Parathyroid adenoma (tissue), 2 donors: ENCODE measurements around the gene QRICH2.

Source experiments
- H2AFZ ChIP-seq: fragments of 300-600 bp; sonication (generic); one replicate; pipeline ENCODE4 v1.7.0; 2017; ENCODE audit warnings: antibody characterized with exemption, mild to moderate bottlenecking
- H3K27ac ChIP-seq: fragments of 300-600 bp; sonication (generic); one replicate; pipeline ENCODE4 v1.7.0; 2017
- H3K27me3 ChIP-seq: fragments of 300-600 bp; sonication (generic); one replicate; pipeline ENCODE4 v1.7.0; 2017; ENCODE audit warnings: low read length; ENCODE audit not compliant: control insufficient read depth, insufficient read depth
- H3K36me3 ChIP-seq: fragments of 300-600 bp; sonication (generic); one replicate; pipeline ENCODE4 v1.7.0; 2017; ENCODE audit warnings: low read length; ENCODE audit not compliant: control insufficient read depth, insufficient read depth
- H3K4me1 ChIP-seq: fragments of 300-600 bp; sonication (generic); one replicate; pipeline ENCODE4 v1.7.0; 2017; ENCODE audit warnings: control low read depth
- H3K4me2 ChIP-seq: fragments of 300-600 bp; sonication (generic); one replicate; pipeline ENCODE4 v1.7.0; 2017; ENCODE audit warnings: low read length
- H3K4me3 ChIP-seq: fragments of 300-600 bp; sonication (generic); one replicate; pipeline ENCODE4 v1.7.0; 2017; ENCODE audit warnings: low read depth, low read length
- H3K79me2 ChIP-seq: fragments of 300-600 bp; sonication (generic); one replicate; pipeline ENCODE4 v1.7.0; 2017; ENCODE audit warnings: control low read depth
- H3K9ac ChIP-seq: fragments of 300-600 bp; sonication (generic); one replicate; pipeline ENCODE4 v1.7.0; 2017; ENCODE audit warnings: mild to moderate bottlenecking
- H3K9me3 ChIP-seq: fragments of 300-600 bp; sonication (generic); one replicate; pipeline ENCODE4 v1.7.0; 2017; ENCODE audit warnings: low read length; ENCODE audit not compliant: control insufficient read depth
- CTCF ChIP-seq: fragments of 300-600 bp; sonication (generic); IDR thresholded peaks from one replicate; pipeline ENCODE4 v1.7.0; 2017; ENCODE audit warnings: antibody characterized with exemption, mild to moderate bottlenecking
- donor health status: primary hyperparathyroidism.

The QRICH2 gene

GRCh38 chr17:76263896-76264295 is 44.2 kb downstream of the QRICH2 start:
- no peaks in the 10 kb centered on the region for H3K27me3 ChIP-seq
- no peak for TF ChIP-seq CTCF
- peaks cover 31% of the 10 kb centered on the region for H3K4me1 ChIP-seq
- H3K79me2 ChIP-seq, result peaks cover 22% of the 10 kb centered on the region
- no peak overlapping the region for H3K9ac ChIP-seq
- H3K4me2 ChIP-seq, result no peak overlapping the region
- H2AFZ ChIP-seq, result peak overlapping the region; percentile 92
- no peaks in the 10 kb centered on the region for H3K9me3 ChIP-seq
- no peak overlapping the region for H3K4me3 ChIP-seq
- H3K27ac ChIP-seq, result peak overlapping the region; percentile 78
- H3K36me3 ChIP-seq, result no peaks in the 10 kb centered on the region

GRCh38 chr17:76262732-76263344 is 45.2 kb downstream of the QRICH2 start:
- Histone ChIP-seq H3K27me3 (no peaks in the 10 kb centered on the region), H3K79me2 (peaks cover 12% of the 10 kb centered on the region), H3K4me2 (peak overlapping the region; percentile 51), H3K4me3 (peak overlapping the region; percentile 28), H3K27ac (peak overlapping the region; percentile 78), H3K36me3 (no peaks in the 10 kb centered on the region), H2AFZ (peak overlapping the region; percentile 92), H3K9me3 (no peaks in the 10 kb centered on the region), H3K9ac (no peak overlapping the region), H3K4me1 (peaks cover 25% of the 10 kb centered on the region)
- no peak for TF ChIP-seq CTCF

- Histone ChIP-seq H3K9ac (no peak overlapping the region), H3K36me3 (no peaks in the 10 kb centered on the region), H2AFZ (no peak overlapping the region), H3K27ac (no peak overlapping the region), H3K4me2 (peak overlapping the region; percentile 18), H3K9me3 (no peaks in the 10 kb centered on the region), H3K79me2 (peaks cover 8% of the 10 kb centered on the region), H3K4me3 (no peak overlapping the region), H3K27me3 (no peaks in the 10 kb centered on the region), H3K4me1 (peaks cover 16% of the 10 kb centered on the region)
- TF ChIP-seq CTCF, result no peak
Measured at GRCh38 chr17:76261421-76262215, 46.5 kb downstream of the QRICH2 start.

- Histone ChIP-seq H3K4me3 (no peak overlapping the region), H3K79me2 (peaks cover under 1% of the 10 kb centered on the region)
- no peak for TF ChIP-seq CTCF
Measured at GRCh38 chr17:76260669-76261068, 47.4 kb downstream of the QRICH2 start.

More at GRCh38 chr17:76260669-76261068, 47.4 kb downstream of the QRICH2 start:
- Histone ChIP-seq H3K9ac (no peak overlapping the region), H3K27ac (no peak overlapping the region), H3K36me3 (no peaks in the 10 kb centered on the region), H3K4me2 (no peak overlapping the region), H2AFZ (peak overlapping the region; percentile 38), H3K9me3 (no peaks in the 10 kb centered on the region), H3K27me3 (no peaks in the 10 kb centered on the region), H3K4me1 (peaks cover 16% of the 10 kb centered on the region)
